ENCODE results near the gene ADAD2.

DNA sequence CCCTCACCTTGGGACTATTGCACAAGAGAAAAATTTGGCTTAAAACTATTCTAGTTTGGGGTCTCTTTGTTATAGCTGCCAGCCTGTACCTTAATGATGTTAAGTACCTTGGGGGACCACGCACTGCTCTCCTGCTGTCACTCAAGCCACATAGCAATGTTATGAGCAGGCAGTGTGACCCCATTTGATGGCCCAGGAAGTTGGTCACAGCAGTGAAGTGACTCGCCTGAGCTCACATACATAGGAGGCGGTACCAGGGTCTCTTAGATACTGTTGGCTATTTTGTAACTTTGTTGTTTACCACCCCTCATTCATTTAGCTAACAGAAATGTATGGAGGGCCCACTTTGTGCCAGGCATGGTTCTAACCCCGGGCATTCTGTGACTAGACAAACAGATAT lies 32.5 kb downstream of the ADAD2 start:
- TF ChIP-seq POLR2A (IDR thresholded peaks at IDR 0.05) (no peak), CTCF (IDR thresholded peaks at IDR 0.05) (no peak)
